ENCODE measurements around the gene NAMPT. TPM values are rescaled to one million over a fixed set of nuclear protein-coding genes. Genes with fewer than 3 reads are reported as not detected.
"Not testable (repeated sequence)": the region's sequence is repeated elsewhere in the genome, so short reads cannot be mapped to it uniquely, and the experiment has no call there.

NAMPT gene
- total RNA-seq (2014; rRNA removed; shearing (Covaris generic)): 54.9 and 68.3 TPM in 2 replicates

GRCh38 chr7:106284714-106285050 lies at the start of gene NAMPT:
NAMPT (minus strand) TSS chr7:106284983; CDS start chr7:106284884, 99 bp downstream.
- DNase-seq (ENCODE audit: low spot score): no peak

- DNase-seq (ENCODE audit: low spot score): no peak
These were observed 47.4 kb upstream of the NAMPT start for GRCh38 chr7:106332201-106332600.

- no peak for DNase-seq (ENCODE audit: low spot score)
These were observed 46.8 kb upstream of the NAMPT start for GRCh38 chr7:106331441-106332175.

- DNase-seq (ENCODE audit: low spot score): peak; percentile 79
These were observed 45.4 kb upstream of the NAMPT start for GRCh38 chr7:106329971-106330733.

DNA sequence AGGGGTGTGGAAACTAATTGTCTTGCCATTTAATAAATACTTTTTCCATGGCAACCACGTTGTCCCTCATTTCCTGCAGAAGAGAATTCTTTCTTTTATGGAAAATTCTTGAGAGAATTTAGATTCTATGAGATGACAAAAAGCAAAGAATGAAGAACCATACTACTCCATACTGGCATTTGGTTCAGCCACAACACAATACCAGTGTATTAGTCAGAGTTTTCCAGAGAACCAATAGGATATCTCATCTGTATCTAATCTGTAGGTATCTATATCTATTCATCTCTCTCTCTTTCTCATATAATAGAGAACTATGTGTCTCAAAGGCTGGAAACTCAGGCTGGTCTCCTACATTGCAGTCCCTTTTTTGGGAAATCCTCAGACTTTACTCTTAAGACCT lies 44.6 kb upstream of the NAMPT start:
- DNase-seq (ENCODE audit: low spot score): no peak

GRCh38 chr7:106327538-106328481 lies 43.0 kb upstream of the NAMPT start:
- no peak for DNase-seq (ENCODE audit: low spot score)

- no peak for DNase-seq (ENCODE audit: low spot score)
These were observed 42.1 kb upstream of the NAMPT start for GRCh38 chr7:106326594-106327537.

- not testable (repeated sequence) for DNase-seq (ENCODE audit: low spot score)
These were observed 39.7 kb upstream of the NAMPT start for GRCh38 chr7:106324509-106324908.

DNA sequence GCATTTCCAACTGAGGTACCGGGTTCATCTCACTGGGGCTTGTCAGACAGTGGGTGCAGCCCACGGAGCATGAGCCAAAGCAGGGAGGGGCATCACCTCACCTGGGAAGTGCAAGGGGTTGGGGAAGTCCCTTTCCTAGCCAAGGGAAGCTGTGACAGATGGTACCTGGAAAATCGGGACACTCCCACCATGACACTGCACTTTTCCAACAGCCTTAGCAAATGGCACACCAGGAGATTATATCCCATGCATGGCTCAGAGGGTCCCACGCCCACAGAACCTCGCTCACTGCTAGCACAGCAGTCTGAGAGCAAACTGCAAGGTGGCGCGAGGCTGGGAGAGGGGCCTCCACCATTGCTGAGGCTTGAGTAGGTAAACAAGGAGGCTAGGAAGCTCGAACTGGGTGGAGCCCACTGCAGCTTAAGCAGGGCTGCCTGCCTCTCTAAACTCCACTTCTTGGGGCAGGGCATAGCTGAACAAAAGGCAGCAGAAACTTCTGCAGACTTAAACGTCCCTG lies 35.5 kb upstream of the NAMPT start:
- not testable (repeated sequence) for DNase-seq (ENCODE audit: low spot score)

DNA sequence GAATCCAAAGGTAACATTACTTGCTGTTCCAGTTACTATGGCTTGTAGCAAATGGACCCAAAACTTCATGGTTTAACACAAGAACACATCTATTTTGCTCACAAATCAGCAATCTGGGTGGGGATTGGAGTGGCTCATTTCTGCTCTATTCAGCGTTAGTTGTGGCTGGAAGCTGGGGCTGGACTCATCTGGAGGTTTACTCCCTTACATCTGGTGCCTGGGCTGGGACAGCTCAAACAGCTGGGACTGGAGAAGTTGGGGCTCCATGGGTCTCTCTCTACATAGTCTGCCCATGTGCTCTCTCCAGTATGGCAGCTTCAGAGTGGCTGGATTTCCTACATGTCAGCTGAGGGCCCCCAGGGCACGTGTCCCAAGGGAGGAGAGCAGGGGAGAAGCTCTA lies 33.7 kb upstream of the NAMPT start:
- no peak for DNase-seq (ENCODE audit: low spot score)

DNA sequence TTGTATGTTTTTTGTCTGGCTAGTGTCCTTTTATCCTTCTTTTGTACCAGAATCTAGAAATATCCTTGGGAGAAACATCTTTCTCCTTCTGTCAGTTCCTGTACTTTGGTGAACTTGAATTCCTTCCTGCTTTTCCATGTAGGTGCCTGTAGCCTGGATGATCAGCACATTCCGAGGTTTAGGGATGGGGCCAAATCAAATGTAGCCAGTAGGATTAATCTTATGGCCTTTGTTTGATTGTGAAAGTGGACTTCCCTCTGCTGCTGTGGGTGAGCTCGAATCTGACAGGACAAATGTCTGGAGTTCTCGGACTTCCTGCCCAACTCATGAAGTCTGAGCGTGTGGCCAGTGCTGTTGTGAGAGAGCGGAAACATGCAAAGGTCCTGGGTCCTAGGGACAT lies 33.2 kb upstream of the NAMPT start:
- peak; percentile 20 for DNase-seq (ENCODE audit: low spot score)

DNA sequence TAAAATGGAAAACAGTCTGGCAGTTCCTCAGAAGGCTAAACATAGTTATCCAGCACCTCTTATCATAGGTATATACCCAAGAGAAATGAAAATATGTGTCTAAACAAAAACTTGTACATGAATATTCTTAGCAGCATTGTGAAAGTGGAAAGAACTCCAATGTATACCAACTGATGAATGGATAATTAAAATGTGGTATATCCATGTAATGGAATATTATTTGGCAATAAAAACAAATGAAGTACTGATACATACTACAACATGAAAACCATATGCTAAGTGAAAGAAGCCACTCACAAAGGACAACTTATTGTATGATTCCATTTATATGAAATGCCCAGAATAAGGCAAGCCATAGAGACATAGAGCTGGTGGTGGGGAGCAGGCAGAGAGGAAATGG lies 32.2 kb upstream of the NAMPT start:
- DNase-seq (ENCODE audit: low spot score): no peak

DNA sequence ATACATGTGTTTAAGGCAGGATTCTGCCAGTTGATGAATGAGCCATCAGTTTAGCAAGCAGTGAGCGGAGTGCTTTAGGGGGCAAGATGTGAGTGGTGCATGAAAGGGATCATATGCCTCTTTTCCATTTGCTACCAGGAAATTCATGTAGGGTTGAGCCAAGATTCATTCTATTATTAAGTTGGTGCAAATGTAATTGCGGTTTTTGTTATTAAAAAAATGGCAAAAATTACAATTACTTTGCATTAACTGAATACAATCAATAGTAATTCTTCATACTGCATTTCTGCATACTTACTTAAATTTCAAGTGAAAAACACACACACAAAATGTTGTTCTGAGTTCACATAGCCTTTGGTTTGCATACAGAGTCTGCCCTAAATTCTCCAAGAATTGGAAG lies 30.1 kb upstream of the NAMPT start:
- DNase-seq (ENCODE audit: low spot score): no peak

DNA sequence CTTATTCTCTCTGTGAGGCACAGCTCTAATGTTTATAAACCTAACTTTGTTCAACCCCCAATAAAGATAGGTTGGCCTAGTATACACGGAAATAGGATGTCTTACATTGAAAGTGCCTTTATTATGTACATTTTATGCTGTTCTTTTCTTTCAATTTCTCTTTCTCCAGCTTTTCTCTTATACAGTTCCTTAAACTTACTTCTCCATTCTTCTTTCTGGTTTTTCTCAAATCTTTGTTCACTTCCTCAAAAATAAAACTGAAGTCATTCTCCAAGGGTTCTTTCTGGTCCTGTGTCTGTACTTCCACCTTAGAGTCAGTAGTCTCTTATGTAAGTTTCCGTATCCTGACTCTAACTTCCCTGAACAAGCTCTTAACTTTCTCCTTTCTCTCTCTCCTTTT lies 29.2 kb upstream of the NAMPT start:
- no peak for DNase-seq (ENCODE audit: low spot score)

DNA sequence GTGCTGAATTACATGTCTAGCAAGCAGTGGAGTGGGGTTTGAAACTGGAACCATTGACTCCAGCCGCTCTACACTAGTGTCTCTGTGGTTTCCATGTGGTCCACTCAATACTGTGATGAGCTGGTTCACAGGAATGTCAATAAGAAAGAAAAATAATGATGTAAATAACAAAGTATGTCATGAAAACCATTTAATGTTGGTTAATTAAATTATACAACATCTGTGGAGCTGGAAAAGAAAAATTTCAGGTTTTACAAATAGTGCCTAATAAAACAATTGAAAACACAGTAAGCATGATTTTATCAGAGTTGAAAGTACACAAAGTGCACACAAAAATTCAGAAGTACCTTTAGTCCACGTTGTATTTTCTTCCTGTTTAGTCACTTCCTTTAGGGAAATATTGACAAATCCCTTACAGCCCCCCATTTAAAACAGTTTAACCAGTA lies 28.7 kb upstream of the NAMPT start:
- peak; percentile 57 for DNase-seq (ENCODE audit: low spot score)

- DNase-seq (ENCODE audit: low spot score): no peak
These were observed 28.1 kb upstream of the NAMPT start for GRCh38 chr7:106312906-106313305.

GRCh38 chr7:106312099-106312871 lies 27.5 kb upstream of the NAMPT start:
- no peak for DNase-seq (ENCODE audit: low spot score)

- no peak for DNase-seq (ENCODE audit: low spot score)
These were observed 24.6 kb upstream of the NAMPT start for GRCh38 chr7:106309362-106309761.

DNA sequence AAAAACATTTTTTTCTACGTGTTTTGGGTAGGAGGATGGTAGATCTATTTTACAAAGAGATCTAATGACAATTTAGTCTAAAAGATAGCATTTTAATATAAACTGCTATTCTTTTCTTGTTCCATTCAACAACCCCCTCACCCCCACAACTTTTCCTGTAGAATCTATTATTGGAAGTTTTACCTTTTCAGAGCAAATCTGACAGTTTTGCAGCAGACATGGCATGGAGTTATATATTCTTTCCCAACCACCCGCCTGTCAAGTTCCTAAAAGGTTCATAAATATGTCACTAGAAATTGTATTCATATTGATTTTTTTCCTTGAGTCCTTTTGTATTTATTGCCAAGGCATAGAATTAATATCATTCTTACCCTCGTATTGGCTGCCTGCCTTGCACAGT lies 21.5 kb upstream of the NAMPT start:
- DNase-seq (ENCODE audit: low spot score): no peak

- no peak for DNase-seq (ENCODE audit: low spot score)
These were observed 20.9 kb upstream of the NAMPT start for GRCh38 chr7:106305732-106306131.
